GM18511 (cell line): ENCODE data around the gene SEMA4B.
"Not testable (repeated sequence)": the region's sequence is repeated elsewhere in the genome, so short reads cannot be mapped to it uniquely, and the experiment has no call there.

Experiments
- ATAC-seq: cut with Tn5 transposase; IDR thresholded peaks from one replicate; pipeline ENCODE4 v1.9.1; 2021; ENCODE audit warnings: mild to moderate bottlenecking, moderate library complexity; ENCODE audit not compliant: unreplicated experiment

SEMA4B gene

DNA sequence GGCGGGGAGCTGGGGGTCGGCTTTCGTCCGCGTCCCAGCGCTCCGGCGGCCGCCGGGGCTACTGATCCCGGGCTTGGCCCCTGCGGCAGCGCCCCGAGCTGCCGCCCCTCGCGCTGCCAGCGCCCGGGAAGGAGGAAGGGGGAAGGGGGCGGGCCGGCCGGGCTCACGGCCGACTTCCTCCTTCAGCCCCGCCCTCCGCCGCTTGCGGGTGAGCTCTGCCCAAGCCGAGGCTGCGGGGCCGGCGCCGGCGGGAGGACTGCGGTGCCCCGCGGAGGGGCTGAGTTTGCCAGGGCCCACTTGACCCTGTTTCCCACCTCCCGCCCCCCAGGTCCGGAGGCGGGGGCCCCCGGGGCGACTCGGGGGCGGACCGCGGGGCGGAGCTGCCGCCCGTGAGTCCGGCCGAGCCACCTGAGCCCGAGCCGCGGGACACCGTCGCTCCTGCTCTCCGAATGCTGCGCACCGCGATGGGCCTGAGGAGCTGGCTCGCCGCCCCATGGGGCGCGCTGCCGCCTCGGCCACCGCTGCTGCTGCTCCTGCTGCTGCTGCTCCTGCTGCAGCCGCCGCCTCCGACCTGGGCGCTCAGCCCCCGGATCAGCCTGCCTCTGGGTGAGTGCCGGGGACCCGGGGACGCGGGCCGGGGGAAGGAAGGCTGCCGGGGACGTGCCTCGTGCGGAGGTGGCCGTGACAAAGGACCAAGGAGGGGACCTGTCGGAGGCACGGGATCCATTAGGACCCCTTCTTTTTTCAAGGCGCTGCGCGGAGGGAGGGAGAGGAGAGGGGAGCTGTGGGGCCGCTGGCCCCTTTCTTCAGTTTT lies at the start of gene SEMA4B:
SEMA4B (plus strand) TSS at position 201 of the 814 bp plus-strand sequence; CDS start at position 450, 249 bp downstream.
- peak; percentile 83 for ATAC-seq

DNA sequence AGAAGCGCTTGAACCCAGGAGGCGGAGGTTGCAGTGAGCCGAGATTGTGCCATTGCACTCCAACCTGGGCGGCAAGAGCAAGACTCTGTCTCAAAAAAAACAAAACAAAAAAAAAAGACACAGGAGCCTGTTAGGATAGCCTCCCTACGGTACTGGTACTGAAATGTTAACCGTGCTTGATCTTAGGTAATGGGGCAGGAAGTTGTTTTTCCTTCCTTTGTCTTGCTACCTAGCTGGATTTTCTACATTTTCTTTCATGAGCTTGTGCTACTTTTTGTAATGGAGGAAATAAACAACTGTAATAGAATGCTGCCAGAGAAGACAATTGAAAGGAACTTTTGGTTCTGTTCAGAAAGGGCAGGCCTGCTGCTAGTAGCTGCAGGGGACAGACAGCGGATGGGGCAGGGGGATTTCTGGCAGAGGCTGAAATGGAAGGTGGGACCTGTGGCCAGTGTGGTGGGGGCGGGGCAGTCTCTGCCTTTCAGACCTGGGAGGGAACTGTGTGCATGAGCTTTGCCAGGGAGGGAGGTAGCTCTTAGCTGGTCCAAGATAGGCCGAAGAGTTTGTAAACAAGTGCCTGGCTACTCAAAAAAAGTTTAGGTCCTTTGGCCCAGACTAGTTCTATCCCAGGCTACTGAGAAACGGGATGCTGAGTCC lies 49.0 kb upstream of the SEMA4B start:
- no peak for ATAC-seq

GRCh38 chr15:90153658-90154057 lies 47.5 kb upstream of the SEMA4B start:
- ATAC-seq: no peak

- no peak for ATAC-seq
Observed at GRCh38 chr15:90154246-90154645, 46.9 kb upstream of the SEMA4B start.

GRCh38 chr15:90154861-90155626 lies 46.1 kb upstream of the SEMA4B start:
- ATAC-seq: no peak

- no peak for ATAC-seq
Observed at GRCh38 chr15:90159213-90159612, 41.9 kb upstream of the SEMA4B start.

DNA sequence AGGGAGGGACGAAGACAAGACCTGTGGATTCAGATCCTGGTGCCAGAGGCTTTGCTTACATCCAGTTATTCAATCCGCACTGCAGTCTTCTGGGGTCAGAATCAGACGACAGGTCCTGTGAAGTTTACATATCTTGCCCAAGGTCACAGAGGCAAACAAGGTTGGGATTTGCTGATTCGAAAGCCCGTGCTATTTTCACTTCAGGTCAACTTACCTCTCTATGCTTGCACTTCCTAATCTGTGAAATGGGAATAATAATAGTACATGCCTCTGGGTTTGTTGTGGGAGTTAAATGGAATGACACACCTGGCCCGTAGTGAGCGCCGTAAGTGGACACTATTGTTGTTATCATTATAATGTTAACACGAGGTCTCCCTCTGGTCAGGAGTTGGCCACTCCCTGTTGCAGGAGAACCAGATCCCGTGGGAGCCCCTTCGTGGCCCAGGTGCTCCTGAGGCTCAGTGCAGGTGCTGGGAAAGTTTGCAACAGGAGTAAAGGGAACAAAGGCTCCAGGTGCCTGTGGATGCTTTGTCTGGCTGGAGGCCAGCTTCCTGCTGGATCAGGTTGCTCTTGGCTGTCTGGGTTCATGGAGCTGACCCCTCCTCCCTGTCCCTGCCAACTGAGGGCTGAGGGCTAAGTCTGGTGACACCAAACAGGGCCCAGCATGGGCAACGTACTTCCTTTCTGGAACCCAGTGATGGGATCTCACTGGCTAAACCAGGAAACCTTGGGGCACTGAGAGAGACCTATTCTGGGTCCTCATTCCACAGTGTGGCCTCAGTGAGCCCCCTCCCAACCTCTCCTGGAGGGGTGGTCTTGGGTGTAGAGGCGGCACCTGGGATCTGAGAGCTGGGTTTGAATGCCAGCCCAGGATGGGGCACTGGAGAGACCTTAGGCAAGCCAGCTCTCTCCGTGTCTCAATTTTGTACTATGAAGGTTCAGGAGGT lies 40.1 kb upstream of the SEMA4B start:
- ATAC-seq: no peak

DNA sequence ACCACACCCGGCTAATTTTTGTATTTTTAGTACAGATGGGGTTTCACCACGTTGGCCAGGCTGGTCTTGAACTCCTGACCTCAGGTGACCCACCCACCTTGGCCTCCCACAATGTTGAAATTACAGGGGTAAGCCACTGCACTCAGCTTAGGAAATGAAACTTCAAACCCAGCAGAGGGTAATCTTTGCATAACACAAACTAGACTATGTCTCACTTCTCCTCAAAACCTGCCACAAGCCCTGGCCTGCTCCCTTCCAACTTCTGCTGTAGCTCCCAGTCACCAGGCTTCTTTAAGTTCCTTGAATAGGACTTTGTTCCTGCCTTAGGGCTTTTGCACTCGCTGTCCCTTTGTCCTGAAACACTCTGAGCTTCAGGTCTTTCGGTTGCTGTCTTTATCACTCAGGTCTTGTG lies 39.2 kb upstream of the SEMA4B start:
- ATAC-seq: peak; percentile 71

GRCh38 chr15:90162956-90163355 lies 38.2 kb upstream of the SEMA4B start:
- ATAC-seq: no peak

GRCh38 chr15:90164239-90164638 lies 36.9 kb upstream of the SEMA4B start:
- ATAC-seq: not testable (repeated sequence)

DNA sequence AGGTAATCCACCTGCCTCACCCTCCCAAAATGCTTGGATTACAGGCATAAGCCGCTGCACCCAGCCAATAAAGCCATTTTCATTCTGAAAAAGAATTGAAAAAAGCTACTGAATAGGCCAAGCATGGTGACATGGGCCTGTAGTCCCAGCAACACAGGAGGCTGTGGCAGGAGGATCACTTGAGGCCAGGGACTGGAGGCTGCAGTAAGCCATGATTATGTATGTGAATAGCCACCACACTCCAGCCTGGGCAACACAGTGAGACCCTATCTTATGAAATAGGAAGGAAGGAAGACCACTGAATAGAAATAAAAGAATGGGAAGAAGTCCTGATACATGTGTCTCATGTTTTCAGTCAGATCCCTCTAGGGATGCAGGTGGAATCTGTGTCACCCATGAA lies 36.0 kb upstream of the SEMA4B start:
- ATAC-seq: no peak

GRCh38 chr15:90165659-90166489 lies 35.3 kb upstream of the SEMA4B start:
- no peak for ATAC-seq

- ATAC-seq: no peak
Observed at GRCh38 chr15:90167121-90167520, 34.0 kb upstream of the SEMA4B start.

GRCh38 chr15:90171623-90172022 lies 29.5 kb upstream of the SEMA4B start:
- no peak for ATAC-seq

- ATAC-seq: no peak
Observed at GRCh38 chr15:90173372-90173771, 27.8 kb upstream of the SEMA4B start.

GRCh38 chr15:90174140-90174875 lies 26.8 kb upstream of the SEMA4B start:
- ATAC-seq: no peak

DNA sequence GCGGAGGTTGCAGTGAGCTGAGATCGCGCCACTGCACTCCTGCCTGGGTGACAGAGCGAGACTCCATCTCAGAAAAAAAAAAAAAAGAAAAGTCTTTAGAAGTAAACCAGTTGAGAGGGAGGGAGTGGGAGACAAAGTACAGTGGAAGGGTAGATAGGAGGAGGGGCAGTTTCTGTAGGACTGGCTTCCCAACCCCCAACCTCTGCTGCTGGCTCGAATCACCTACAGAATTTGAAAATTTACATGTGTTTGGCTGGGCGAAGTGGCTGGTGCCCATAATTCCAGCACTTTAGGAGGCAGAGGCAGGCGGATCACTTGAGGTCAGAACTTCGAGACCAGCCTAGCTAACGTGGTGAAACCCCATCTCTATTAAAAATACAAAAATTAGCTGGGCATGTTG lies 24.1 kb upstream of the SEMA4B start:
- no peak for ATAC-seq

DNA sequence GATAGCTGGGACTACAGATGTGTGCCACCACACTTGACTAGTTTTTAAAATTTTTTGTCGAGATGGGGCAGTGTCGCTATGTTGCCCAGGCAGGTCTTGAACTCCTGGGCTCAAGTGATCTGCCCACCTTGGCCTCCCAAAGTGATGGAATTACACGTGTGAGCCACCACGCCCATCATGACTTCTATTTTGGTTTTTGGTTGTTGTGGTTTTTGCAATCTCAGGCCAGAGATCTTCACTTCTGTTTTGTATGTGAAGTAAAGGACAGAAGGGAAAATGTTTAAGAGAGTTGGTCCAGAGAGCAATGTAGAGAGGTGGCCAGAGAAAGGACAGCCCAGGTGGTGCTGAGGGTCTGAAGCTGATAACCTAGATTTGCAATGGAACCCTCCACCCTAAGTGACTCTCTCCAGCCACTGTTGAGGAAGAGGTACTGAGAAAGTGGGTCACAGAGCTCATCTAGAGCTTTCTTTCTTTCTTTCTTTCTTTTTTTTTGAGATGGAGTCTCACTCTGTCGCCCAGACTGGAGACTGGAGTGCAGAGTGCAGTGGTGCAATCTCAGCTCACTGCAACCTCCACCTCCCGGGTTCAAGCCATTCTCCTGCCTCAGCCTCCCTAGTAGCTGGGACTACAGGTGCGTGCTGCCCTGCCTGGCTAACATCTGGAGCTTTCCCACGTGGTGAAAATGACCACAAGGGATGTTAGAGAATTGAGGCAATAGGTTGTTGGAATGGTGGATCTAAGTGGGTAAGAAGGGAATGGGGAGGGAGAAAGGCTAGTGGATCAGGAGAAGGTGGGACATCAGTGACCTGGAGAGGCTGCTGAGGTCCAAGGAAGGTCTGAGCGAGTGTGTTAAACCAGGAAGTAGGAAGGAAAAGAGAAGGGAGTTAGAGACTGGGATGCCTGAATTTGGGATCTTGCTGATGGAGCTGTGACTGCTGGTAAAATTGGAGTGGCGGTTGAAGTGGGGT lies 22.4 kb upstream of the SEMA4B start:
- ATAC-seq: peak; percentile 58
